GM19324 (cell line): Measurements from ENCODE around the gene SPATA1.

ENCODE experiments used
- ATAC-seq: cut with Tn5 transposase; IDR thresholded peaks from one replicate; pipeline ENCODE4 v1.9.1; 2021; ENCODE audit warnings: mild to moderate bottlenecking, moderate library complexity; ENCODE audit not compliant: unreplicated experiment, low FRiP score

Gene SPATA1, protein sequence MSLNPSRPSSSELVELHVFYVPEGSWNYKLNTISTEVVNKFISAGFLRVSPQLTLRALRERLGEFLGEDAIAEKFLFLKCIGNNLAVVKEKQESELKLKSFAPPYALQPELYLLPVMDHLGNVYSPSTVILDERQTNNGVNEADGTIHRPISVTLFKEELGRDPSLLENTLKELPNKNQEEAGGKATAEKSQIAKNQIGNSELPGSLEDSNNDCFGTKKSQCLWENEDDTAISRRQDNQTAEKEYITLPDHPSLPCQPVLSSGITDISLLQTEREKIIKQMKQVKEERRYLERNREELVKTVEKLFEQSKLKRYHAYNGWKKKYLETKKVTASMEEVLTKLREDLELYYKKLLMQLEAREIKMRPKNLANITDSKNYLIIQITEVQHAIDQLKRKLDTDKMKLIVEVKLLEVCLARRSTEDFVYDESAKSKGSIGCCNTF

GRCh38 chr1:84506002-84506728, at the start of gene SPATA1, which contains the start of gene GNG5:
Gene SPATA1, plus strand, starts transcription at chr1:84506386. Its CDS starts 9,974 bp downstream, at chr1:84516360.
Gene GNG5, minus strand, starts transcription at chr1:84506581. Its CDS starts 490 bp downstream, at chr1:84506091.
- ATAC-seq, result peak; percentile 92

- ATAC-seq, result no peak
Measured at GRCh38 chr1:84462118-84462517, 44.1 kb upstream of the SPATA1 start.

DNA sequence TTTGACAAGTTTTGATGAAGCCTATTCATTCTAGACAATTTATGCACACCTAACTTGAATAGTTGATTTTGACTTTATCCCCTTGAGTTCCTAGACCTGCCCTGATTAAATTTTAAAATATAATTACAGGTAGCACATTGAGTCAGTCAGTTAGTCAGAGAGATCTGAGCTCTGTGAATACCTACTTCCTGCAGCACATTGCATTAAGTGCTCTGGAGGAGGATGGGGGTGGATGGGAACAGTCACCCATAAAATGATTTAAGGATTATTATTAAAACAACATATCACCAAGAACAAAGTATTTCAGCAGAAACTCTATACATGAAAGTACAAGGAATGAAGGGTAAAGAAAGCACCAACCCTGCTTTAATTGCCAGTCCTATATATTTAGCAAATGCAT, 38.9 kb upstream of the SPATA1 start:
- no peak for ATAC-seq

- no peak for ATAC-seq
Measured at GRCh38 chr1:84476225-84476624, 30.0 kb upstream of the SPATA1 start.

- ATAC-seq, result peak; percentile 98
Measured at GRCh38 chr1:84478876-84479868, 27.0 kb upstream of the SPATA1 start, which contains the start of gene RPF1. Gene RPF1, plus strand, starts transcription at chr1:84479266. Its CDS starts 16 bp downstream, at chr1:84479282.

- no peak for ATAC-seq
Measured at GRCh38 chr1:84479998-84480397, 26.2 kb upstream of the SPATA1 start.

DNA sequence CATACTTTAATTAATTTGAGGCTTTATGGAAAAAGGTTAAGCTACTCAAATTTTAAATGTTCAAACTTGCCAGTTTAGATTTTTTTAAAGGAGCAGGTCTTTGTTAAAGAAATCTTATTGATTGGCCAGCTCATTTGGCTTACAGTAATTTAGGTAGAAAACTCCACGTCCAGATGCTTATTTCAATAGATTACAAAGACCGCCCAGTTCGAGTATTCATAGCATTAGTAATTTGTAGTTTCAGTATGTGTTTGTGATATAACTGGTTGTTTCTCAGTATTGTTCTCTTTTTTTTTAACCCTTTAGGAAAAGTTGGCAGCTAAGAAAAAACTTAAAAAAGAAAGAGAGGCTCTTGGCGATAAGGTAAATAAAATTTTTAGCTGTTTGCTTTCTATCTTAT, 25.5 kb upstream of the SPATA1 start:
- ATAC-seq, result no peak

DNA sequence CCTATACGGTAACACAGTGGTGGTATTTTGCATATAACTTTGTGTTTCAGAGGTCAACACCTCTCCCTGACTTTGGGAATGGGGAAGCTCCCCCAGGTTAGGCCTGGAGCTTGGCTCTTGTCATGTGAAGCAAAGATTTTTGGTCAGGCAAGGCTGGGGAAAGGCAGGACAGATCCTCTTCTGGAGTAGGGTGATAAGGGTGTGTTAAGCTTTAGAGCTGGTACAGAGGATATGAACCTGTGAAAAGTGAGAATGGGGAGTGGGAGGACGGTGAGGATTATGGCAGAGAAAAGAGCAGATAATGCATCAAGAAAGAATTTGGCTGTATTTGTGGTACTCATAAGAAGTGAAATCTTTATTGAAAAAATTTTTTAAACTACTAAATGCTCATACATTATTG, 24.9 kb upstream of the SPATA1 start:
- ATAC-seq, result no peak

GRCh38 chr1:84488107-84488506, 18.1 kb upstream of the SPATA1 start:
- no peak for ATAC-seq

- ATAC-seq, result no peak
Measured at GRCh38 chr1:84489766-84490165, 16.4 kb upstream of the SPATA1 start.

GRCh38 chr1:84492726-84493125, 13.5 kb upstream of the SPATA1 start:
- no peak for ATAC-seq

- ATAC-seq, result no peak
Measured at GRCh38 chr1:84493747-84494146, 12.4 kb upstream of the SPATA1 start.

DNA sequence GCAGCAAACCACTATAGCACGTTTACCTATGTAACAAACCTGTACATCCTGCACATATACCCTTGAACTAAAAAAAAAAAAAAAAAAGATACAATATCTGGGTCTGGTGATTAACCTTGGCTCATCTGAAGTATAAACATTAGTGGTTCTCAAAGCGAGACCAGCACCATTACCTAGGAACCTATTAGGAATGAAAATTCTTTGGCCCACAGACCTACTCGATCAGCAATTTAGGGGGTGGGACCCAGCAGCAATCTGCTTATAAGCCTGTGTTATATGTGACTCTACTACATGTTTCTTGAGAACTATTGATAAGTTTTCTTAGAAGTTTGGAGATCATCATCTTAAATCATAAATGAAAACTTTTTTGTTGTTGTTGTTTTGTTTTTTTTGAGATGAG, 9.7 kb upstream of the SPATA1 start:
- ATAC-seq, result no peak

GRCh38 chr1:84497631-84498275, 8.4 kb upstream of the SPATA1 start:
- ATAC-seq, result no peak

- ATAC-seq, result no peak
Measured at GRCh38 chr1:84502927-84503326, 3.3 kb upstream of the SPATA1 start.

DNA sequence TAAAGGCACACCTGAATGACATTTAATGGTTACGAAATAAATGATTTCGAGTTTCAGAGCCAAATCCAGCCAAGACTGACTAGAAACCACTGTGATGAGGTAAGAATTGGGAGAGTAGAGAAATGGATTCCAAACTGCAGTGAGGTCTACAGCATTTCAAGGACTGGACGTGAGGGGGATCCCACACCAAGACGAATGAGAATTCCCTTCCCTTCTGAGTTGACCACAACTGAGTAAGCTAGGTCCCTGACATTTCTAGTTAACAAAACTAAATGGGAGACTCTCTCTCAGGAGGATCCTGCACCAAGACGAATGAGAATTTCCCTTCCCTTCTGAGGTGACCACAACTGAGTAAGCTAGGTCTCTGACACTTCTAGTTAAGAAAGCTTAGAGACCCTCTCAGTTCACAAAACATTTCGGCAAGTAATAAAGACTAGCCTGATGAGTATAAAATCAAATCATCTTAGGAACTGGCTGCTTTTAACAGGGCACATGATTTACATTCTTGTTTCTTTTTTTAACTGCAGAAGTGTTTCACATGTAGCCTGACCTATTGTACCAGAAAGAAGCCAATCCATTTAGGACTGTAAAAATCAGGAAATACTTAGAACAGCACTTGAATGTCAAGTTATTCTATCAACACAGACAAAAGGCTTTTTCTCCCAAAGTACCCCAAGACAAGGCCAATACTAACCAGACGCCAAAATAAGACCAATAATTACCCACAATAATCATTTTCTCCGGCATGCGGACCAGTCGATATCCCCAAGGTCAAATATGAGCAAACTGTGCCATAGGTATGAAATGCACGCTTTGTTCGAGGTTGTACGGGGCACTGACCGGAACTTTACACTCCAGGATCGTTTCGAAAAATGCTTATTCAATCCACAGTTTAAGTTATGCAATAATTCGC, 1.4 kb upstream of the SPATA1 start:
- ATAC-seq, result no peak

- ATAC-seq, result peak; percentile 42
Measured at GRCh38 chr1:84505493-84506001, 639 bp upstream of the SPATA1 start.

- ATAC-seq, result no peak
Measured at GRCh38 chr1:84506729-84507453, 705 bp downstream of the SPATA1 start.
